ENCODE data around the gene BCAS4.
A peak's percentile ranks its signal among the peaks of the same experiment; 100 is the strongest.
"Not testable (repeated sequence)": the region's sequence is repeated elsewhere in the genome, so short reads cannot be mapped to it uniquely, and the experiment has no call there.

BCAS4 gene

GRCh38 chr20:50800986-50801746 lies 6.3 kb downstream of the BCAS4 start:
- not testable (repeated sequence) for DNase-seq

GRCh38 chr20:50801747-50802125 lies 6.9 kb downstream of the BCAS4 start:
- DNase-seq = no peak

- DNase-seq = no peak
These were observed 7.4 kb downstream of the BCAS4 start for GRCh38 chr20:50802289-50802688.

GRCh38 chr20:50804437-50805348 lies 9.8 kb downstream of the BCAS4 start:
- DNase-seq = no peak

- no peak for DNase-seq
These were observed 10.5 kb downstream of the BCAS4 start for GRCh38 chr20:50805349-50805684.

- DNase-seq = no peak
These were observed 11.4 kb downstream of the BCAS4 start for GRCh38 chr20:50806126-50806768.

- DNase-seq = peak; percentile 14
These were observed 15.2 kb downstream of the BCAS4 start for GRCh38 chr20:50810063-50810462.

GRCh38 chr20:50810842-50811241 lies 16.0 kb downstream of the BCAS4 start:
- no peak for DNase-seq

- no peak for DNase-seq
These were observed 18.3 kb downstream of the BCAS4 start for GRCh38 chr20:50813101-50813643.

GRCh38 chr20:50813801-50814200 lies 18.9 kb downstream of the BCAS4 start:
- no peak for DNase-seq

- DNase-seq = no peak
These were observed 19.7 kb downstream of the BCAS4 start for GRCh38 chr20:50814438-50815161.

- DNase-seq = peak; percentile 66
These were observed 20.5 kb downstream of the BCAS4 start for GRCh38 chr20:50815162-50815989.

- no peak for DNase-seq
These were observed 22.9 kb downstream of the BCAS4 start for GRCh38 chr20:50817776-50818172.

- no peak for DNase-seq
These were observed 24.5 kb downstream of the BCAS4 start for GRCh38 chr20:50819349-50819748.

GRCh38 chr20:50820515-50821256 lies 25.8 kb downstream of the BCAS4 start:
- DNase-seq = no peak

- DNase-seq = no peak
These were observed 26.5 kb downstream of the BCAS4 start for GRCh38 chr20:50821257-50821921.

GRCh38 chr20:50821994-50822393 lies 27.1 kb downstream of the BCAS4 start:
- no peak for DNase-seq

- DNase-seq = no peak
These were observed 28.5 kb downstream of the BCAS4 start for GRCh38 chr20:50823319-50823718.

GRCh38 chr20:50824137-50824536 lies 29.3 kb downstream of the BCAS4 start:
- DNase-seq = peak; percentile 91

- DNase-seq = no peak
These were observed 31.3 kb downstream of the BCAS4 start for GRCh38 chr20:50826121-50826520.
